Parathyroid adenoma (tissue), 2 donors: Measurements from ENCODE around the gene SPPL2A.

Experiments used
- H2AFZ ChIP-seq: fragments of 300-600 bp; sonication (generic); one replicate; pipeline ENCODE4 v1.7.0; 2017; ENCODE audit warnings: antibody characterized with exemption, mild to moderate bottlenecking
- H3K27ac ChIP-seq: fragments of 300-600 bp; sonication (generic); one replicate; pipeline ENCODE4 v1.7.0; 2017
- H3K27me3 ChIP-seq: fragments of 300-600 bp; sonication (generic); one replicate; pipeline ENCODE4 v1.7.0; 2017; ENCODE audit warnings: low read length; ENCODE audit not compliant: control insufficient read depth, insufficient read depth
- H3K36me3 ChIP-seq: fragments of 300-600 bp; sonication (generic); one replicate; pipeline ENCODE4 v1.7.0; 2017; ENCODE audit warnings: low read length; ENCODE audit not compliant: control insufficient read depth, insufficient read depth
- H3K4me1 ChIP-seq: fragments of 300-600 bp; sonication (generic); one replicate; pipeline ENCODE4 v1.7.0; 2017; ENCODE audit warnings: control low read depth
- H3K4me2 ChIP-seq: fragments of 300-600 bp; sonication (generic); one replicate; pipeline ENCODE4 v1.7.0; 2017; ENCODE audit warnings: low read length
- H3K4me3 ChIP-seq: fragments of 300-600 bp; sonication (generic); one replicate; pipeline ENCODE4 v1.7.0; 2017; ENCODE audit warnings: low read depth, low read length
- H3K79me2 ChIP-seq: fragments of 300-600 bp; sonication (generic); one replicate; pipeline ENCODE4 v1.7.0; 2017; ENCODE audit warnings: control low read depth
- H3K9ac ChIP-seq: fragments of 300-600 bp; sonication (generic); one replicate; pipeline ENCODE4 v1.7.0; 2017; ENCODE audit warnings: mild to moderate bottlenecking
- H3K9me3 ChIP-seq: fragments of 300-600 bp; sonication (generic); one replicate; pipeline ENCODE4 v1.7.0; 2017; ENCODE audit warnings: low read length; ENCODE audit not compliant: control insufficient read depth
- CTCF ChIP-seq: fragments of 300-600 bp; sonication (generic); IDR thresholded peaks from one replicate; pipeline ENCODE4 v1.7.0; 2017; ENCODE audit warnings: antibody characterized with exemption, mild to moderate bottlenecking
- donor health status: primary hyperparathyroidism.

The SPPL2A gene

DNA sequence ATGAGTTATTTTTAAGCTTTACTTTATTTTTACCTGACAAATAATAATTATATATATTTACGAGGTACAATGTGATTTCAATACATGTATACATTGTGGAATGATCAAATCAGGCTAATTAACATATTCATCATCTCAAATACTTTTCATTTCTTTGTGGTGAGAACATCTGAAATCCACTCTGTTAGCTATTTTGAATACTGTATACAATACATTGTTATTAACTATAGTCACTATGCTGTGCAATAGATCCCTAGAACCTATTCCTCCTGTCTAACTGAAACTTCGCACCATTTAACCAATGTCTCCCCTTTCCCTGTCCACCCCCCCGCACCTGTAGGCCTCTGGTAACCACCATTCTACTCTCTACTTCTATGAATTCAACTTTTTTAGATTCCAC is 7.9 kb upstream of the SPPL2A start:
- Histone ChIP-seq H3K27ac (no peak overlapping the region), H3K9me3 (no peaks in the 10 kb centered on the region), H3K27me3 (no peaks in the 10 kb centered on the region), H2AFZ (no peak overlapping the region), H3K9ac (no peak overlapping the region), H3K79me2 (no peaks in the 10 kb centered on the region), H3K4me2 (no peak overlapping the region), H3K4me1 (no peaks in the 10 kb centered on the region), H3K36me3 (no peaks in the 10 kb centered on the region), H3K4me3 (no peak overlapping the region)
- TF ChIP-seq CTCF, result no peak

DNA sequence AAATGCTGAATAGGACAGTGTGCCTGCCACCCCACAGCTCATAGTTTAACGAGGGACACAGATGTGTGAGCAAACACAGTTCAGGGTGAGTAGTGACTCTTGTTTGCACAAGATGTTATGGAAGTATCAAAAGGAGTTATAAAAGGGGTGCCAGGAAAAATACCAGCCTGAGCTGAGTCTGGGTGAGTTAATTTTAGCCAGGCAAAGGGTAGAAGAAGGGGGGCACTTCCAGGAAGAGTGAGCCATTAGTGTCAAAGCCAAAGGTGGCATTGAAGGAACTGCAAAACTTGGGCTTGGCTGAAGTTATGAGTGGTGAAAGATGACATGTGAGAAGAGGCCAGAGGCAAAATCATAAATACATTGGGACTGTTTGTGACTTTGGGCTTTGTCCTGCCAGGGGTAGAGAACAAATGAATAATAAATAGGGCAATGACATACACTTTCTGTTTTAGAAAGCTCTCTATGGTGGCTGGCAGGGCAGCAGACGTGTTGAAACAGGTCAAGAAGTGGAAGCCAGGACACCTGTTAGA is 1.9 kb upstream of the SPPL2A start:
- no peaks in the 10 kb centered on the region for H3K4me1 ChIP-seq
- peaks cover 13% of the 10 kb centered on the region for H3K79me2 ChIP-seq
- no peak overlapping the region for H3K9ac ChIP-seq
- no peaks in the 10 kb centered on the region for H3K9me3 ChIP-seq
- H2AFZ ChIP-seq, result peak overlapping the region; percentile 22
- H3K4me3 ChIP-seq, result no peak overlapping the region
- H3K36me3 ChIP-seq, result no peaks in the 10 kb centered on the region
- no peak overlapping the region for H3K4me2 ChIP-seq
- H3K27ac ChIP-seq, result no peak overlapping the region
- no peaks in the 10 kb centered on the region for H3K27me3 ChIP-seq
- TF ChIP-seq CTCF, result no peak

DNA sequence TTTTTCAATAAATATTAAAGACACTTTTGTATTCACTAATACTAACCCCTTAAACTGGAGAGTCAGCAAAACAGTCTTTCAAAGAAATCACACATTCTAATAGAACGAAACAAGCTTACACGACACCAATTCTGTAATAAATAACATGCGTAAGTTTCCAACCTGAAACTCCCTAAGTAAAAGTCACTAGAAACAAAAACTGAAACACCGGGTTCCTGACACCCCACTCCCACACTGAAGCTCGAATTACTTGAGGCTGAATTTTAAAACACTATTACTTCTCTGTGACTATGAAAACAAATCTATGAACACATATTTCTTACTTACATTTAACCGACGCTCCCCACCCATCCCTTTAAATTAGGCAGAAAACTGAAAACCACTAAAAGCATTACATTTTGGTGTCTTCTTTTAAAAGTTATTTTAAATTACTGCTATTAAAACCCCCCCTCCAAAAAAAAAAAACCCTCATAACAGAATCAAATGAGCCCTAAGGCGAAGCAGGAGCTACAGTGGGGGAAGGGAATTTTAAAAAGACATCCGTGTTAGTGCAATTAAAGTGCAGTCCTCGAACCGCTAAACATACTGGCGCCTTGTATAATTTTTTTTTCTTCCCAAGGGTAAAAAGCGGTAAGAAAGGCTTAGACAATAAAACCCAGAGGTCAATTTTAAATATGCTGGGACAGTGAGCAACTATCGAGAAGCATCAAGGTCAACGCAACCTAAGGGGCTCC is 878 bp downstream of the SPPL2A start:
- no peak overlapping the region for H3K9ac ChIP-seq
- H3K4me3 ChIP-seq, result peak overlapping the region; percentile 90
- H3K4me2 ChIP-seq, result peak overlapping the region; percentile 82
- peaks cover 27% of the 10 kb centered on the region for H3K79me2 ChIP-seq
- no peaks in the 10 kb centered on the region for H3K27me3 ChIP-seq
- peak overlapping the region; percentile 84 for H3K27ac ChIP-seq
- H3K9me3 ChIP-seq, result no peaks in the 10 kb centered on the region
- TF ChIP-seq CTCF, result no peak
- no peaks in the 10 kb centered on the region for H3K36me3 ChIP-seq
- peak overlapping the region; percentile 82 for H2AFZ ChIP-seq
- H3K4me1 ChIP-seq, result no peaks in the 10 kb centered on the region

- Histone ChIP-seq H3K79me2 (peaks cover 35% of the 10 kb centered on the region), H3K27me3 (no peaks in the 10 kb centered on the region), H2AFZ (no peak overlapping the region), H3K4me2 (no peak overlapping the region), H3K27ac (no peak overlapping the region), H3K9ac (no peak overlapping the region), H3K36me3 (no peaks in the 10 kb centered on the region), H3K4me3 (no peak overlapping the region), H3K4me1 (no peaks in the 10 kb centered on the region), H3K9me3 (no peaks in the 10 kb centered on the region)
- no peak for TF ChIP-seq CTCF
Observed at GRCh38 chr15:50758712-50759205, 6.7 kb downstream of the SPPL2A start.

- Histone ChIP-seq H3K27me3 (no peaks in the 10 kb centered on the region), H3K9ac (no peak overlapping the region), H3K4me3 (no peak overlapping the region), H3K27ac (no peak overlapping the region), H2AFZ (no peak overlapping the region), H3K79me2 (peaks cover 9% of the 10 kb centered on the region), H3K4me2 (no peak overlapping the region), H3K36me3 (no peaks in the 10 kb centered on the region), H3K4me1 (no peaks in the 10 kb centered on the region), H3K9me3 (no peaks in the 10 kb centered on the region)
- no peak for TF ChIP-seq CTCF
Observed at GRCh38 chr15:50753463-50753862, 12.0 kb downstream of the SPPL2A start.
